GM12872 (cell line): ENCODE results near the gene STARD8.

ENCODE experiments used
- CTCF ChIP-seq: IDR thresholded peaks from 3 replicates; pipeline ENCODE4 v1.5.1; 2011; ENCODE audit warnings: low read depth, mild to moderate bottlenecking, low read length, moderate library complexity; ENCODE audit not compliant: insufficient read depth

The STARD8 gene

GRCh38 chrX:68721991-68722860, 74.8 kb downstream of the STARD8 start:
- TF ChIP-seq CTCF: no peak

DNA sequence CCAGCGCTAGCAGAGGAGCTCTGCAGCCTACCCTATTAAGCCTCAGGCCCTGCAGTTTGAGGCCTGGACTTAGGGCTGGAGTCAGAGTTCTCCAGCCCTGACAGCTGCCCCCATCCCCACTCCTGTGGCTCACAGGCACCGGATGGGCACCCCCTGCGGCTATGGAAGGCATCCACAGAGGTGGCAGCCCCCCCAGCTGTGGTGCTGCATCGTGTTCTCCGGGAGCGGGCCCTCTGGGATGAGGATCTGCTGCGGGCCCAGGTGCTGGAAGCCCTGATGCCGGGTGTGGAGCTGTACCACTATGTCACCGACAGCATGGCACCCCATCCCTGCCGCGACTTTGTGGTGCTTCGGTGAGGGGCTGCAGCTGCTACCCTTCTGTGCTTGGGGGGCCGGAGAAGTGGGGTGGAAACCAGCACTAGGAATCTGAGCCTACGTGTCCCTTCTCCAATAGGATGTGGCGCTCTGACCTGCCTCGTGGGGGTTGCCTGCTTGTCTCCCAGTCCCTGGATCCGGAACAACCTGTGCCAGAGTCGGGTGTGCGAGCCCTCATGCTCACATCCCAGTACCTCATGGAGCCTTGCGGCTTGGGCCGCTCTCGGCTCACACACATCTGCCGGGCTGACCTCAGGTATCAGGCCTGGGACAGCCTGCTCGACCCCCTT, 76.2 kb downstream of the STARD8 start:
- no peak for TF ChIP-seq CTCF

DNA sequence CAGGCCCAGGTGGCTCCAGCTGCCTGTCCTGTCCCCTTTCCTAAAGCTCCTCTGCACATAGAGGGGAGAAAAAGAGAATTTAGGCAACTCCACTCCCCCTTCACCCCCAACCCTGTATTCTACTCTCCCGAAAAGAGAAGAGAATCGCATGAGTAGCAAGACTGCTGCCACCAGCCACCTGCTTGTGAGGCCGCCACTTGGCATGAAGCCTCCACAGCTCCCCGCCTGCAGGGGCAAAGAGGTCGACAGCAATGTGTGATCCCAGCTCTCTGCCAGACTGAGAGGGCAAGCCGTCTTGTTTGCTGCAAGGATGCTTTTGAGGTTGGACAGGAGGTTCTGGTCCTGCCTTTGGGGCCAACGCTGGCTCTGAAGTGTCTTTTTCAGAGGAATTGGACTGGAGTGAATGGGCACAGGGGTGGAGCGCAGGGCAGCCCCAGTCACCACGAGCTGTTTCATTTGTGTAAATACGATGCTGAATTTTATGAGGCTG, 77.1 kb downstream of the STARD8 start:
- no peak for TF ChIP-seq CTCF

GRCh38 chrX:68725756-68726365, 78.4 kb downstream of the STARD8 start:
- no peak for TF ChIP-seq CTCF

- no peak for TF ChIP-seq CTCF
Observed at GRCh38 chrX:68726366-68726765, 78.9 kb downstream of the STARD8 start.

GRCh38 chrX:68727696-68728095, 80.2 kb downstream of the STARD8 start:
- no peak for TF ChIP-seq CTCF

DNA sequence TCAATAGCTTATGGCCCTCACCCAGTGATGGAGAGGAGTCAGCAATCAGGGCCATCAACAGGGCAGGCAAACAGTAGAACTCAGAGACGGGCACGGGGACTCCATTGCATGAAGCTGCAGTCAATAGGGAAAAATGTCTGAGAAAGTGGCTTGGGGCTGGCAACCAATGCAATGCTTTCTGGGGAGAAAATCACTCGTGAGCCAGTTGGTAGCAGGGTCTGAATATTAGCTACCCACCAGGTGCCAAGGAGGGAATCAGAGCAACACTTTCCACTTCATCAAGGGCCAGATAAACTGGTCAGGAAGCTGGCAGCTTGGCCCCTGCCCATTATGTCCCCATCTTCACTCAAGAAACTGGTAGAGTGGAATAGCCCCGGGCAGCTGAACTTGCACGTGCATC, 80.7 kb downstream of the STARD8 start:
- TF ChIP-seq CTCF: no peak
